Neural cell (in vitro differentiated cells): ENCODE data around the gene VIPR1. TPM values are rescaled to one million over a fixed set of nuclear protein-coding genes. Genes with fewer than 3 reads are reported as not detected.

Experiments used
- H2AFZ ChIP-seq: fragments of 200-600, 300-800 bp; sonication (generic), shearing (Covaris generic); 2 replicates; pipeline ENCODE4 v1.6.0; 2014; ENCODE audit warnings: low read depth, mild to moderate bottlenecking, antibody characterized with exemption, low read length, moderate library complexity
- H3F3A ChIP-seq: fragments of 200-600 bp; shearing (Covaris generic); 2 replicates; pipeline ENCODE4 v1.6.1; 2016; ENCODE audit warnings: mild to moderate bottlenecking, moderate library complexity, mixed read lengths, antibody characterized with exemption, low read length; ENCODE audit not compliant: insufficient read depth, poor library complexity, severe bottlenecking
- H3K27ac ChIP-seq: fragments of 200-600, 300-800 bp; sonication (generic), shearing (Covaris generic); 2 replicates; pipeline ENCODE4 v1.5.1; 2014; ENCODE audit warnings: mild to moderate bottlenecking, low read length, moderate library complexity
- H3K27me3 ChIP-seq: fragments of 300-800, 200-600 bp; sonication (generic), shearing (Covaris generic); 2 replicates; pipeline ENCODE4 v1.6.0; 2014; ENCODE audit warnings: mild to moderate bottlenecking, low read depth, low read length, moderate library complexity; ENCODE audit not compliant: insufficient read depth
- H3K36me3 ChIP-seq: fragments of 300-800, 200-600 bp; sonication (generic), shearing (Covaris generic); 2 replicates; pipeline ENCODE4 v1.5.1; 2014; ENCODE audit warnings: mild to moderate bottlenecking, antibody characterized with exemption, low read length, moderate library complexity; ENCODE audit not compliant: insufficient read depth
- H3K4me2 ChIP-seq: fragments of 300-800, 200-600 bp; sonication (generic), shearing (Covaris generic); 2 replicates; pipeline ENCODE4 v1.6.0; 2014; ENCODE audit warnings: mild to moderate bottlenecking, low read length
- H3K4me3 ChIP-seq: fragments of 300-800, 200-600 bp; sonication (generic), shearing (Covaris generic); 2 replicates; pipeline ENCODE4 v1.5.1; 2014; ENCODE audit warnings: mild to moderate bottlenecking, low read length, moderate library complexity
- H3K79me2 ChIP-seq: fragments of 200-600 bp; shearing (Covaris generic); replicated peaks from 2 replicates; pipeline ENCODE4 v1.6.0; 2014; ENCODE audit warnings: mild to moderate bottlenecking, low read length, moderate library complexity; ENCODE audit not compliant: insufficient read depth
- H3K9ac ChIP-seq: fragments of 300-800, 200-600 bp; sonication (generic), shearing (Covaris generic); 2 replicates; pipeline ENCODE4 v1.6.1; 2016; ENCODE audit warnings: mild to moderate bottlenecking, low read length, mixed read lengths
- H3K9me2 ChIP-seq: fragments of 200-600 bp; shearing (Covaris generic); 2 replicates; pipeline ENCODE4 v1.6.1; 2016; ENCODE audit warnings: mild to moderate bottlenecking, low read length, mixed read lengths; ENCODE audit not compliant: insufficient read depth
- H3K9me3 ChIP-seq: fragments of 200-600, 300-800 bp; sonication (generic), shearing (Covaris generic); 2 replicates; pipeline ENCODE4 v1.6.1; 2016; ENCODE audit warnings: mild to moderate bottlenecking, mixed run types, low read length, moderate library complexity, mixed read lengths
- H4K20me1 ChIP-seq: fragments of 200-600 bp; shearing (Covaris generic); 2 replicates; pipeline ENCODE4 v1.6.1; 2016; ENCODE audit warnings: mild to moderate bottlenecking, mixed run types; ENCODE audit not compliant: insufficient read depth
- CTCF ChIP-seq: fragments of 450-650 bp; IDR thresholded peaks from 2 replicates; pipeline ENCODE4 v1.5.1; 2014; ENCODE audit warnings: antibody characterized with exemption, mild to moderate bottlenecking, moderate library complexity; ENCODE audit not compliant: poor library complexity, severe bottlenecking
- EP300 ChIP-seq: fragments of 450-650 bp; conservative IDR thresholded peaks from 2 replicates; pipeline ENCODE4 v1.6.1; 2014; ENCODE audit warnings: antibody characterized with exemption, mild to moderate bottlenecking, moderate library complexity; ENCODE audit not compliant: poor library complexity, severe bottlenecking
- EZH2 ChIP-seq: fragments of 200-600, 300-800 bp; shearing (Covaris generic), sonication (generic); IDR thresholded peaks from 2 replicates; pipeline ENCODE4 v1.6.1; 2014; ENCODE audit warnings: antibody characterized with exemption, low read length, borderline replicate concordance, mild to moderate bottlenecking; ENCODE audit not compliant: insufficient read depth, poor library complexity, severe bottlenecking
- MXI1 ChIP-seq: fragments of 450-650 bp; conservative IDR thresholded peaks from 2 replicates; pipeline ENCODE4 v1.6.1; 2014; ENCODE audit warnings: antibody characterized with exemption, mild to moderate bottlenecking; ENCODE audit not compliant: poor library complexity, severe bottlenecking
- POLR2AphosphoS5 ChIP-seq: IDR thresholded peaks from 2 replicates; pipeline ENCODE4 v1.6.1; 2012
- RAD21 ChIP-seq: fragments of 450-650 bp; conservative IDR thresholded peaks from 2 replicates; pipeline ENCODE4 v1.6.1; 2014; ENCODE audit warnings: antibody characterized with exemption, mild to moderate bottlenecking, moderate library complexity
- REST ChIP-seq: IDR thresholded peaks from 2 replicates; pipeline ENCODE4 v1.6.1; 2012; ENCODE audit warnings: borderline replicate concordance
- SMC3 ChIP-seq: fragments of 450-650 bp; conservative IDR thresholded peaks from 2 replicates; pipeline ENCODE4 v1.6.1; 2014; ENCODE audit warnings: antibody characterized with exemption, mild to moderate bottlenecking, moderate library complexity; ENCODE audit not compliant: poor library complexity
- TAF1 ChIP-seq: IDR thresholded peaks from 2 replicates; pipeline ENCODE4 v1.6.1; 2012; ENCODE audit warnings: low read depth
- polyA plus RNA-seq: library from polyadenylated mRNA; depleted of rRNA; stranded (reverse); fragments of >200 nt; gene quantifications from 2 replicates; pipeline ENCODE4 v1.2.3, GENCODE V29; 2014

VIPR1 gene
- polyA plus RNA-seq, 1 donor from 2014 or later = 1.6 TPM

GRCh38 chr3:42507761-42508335 is 5.4 kb downstream of the VIPR1 start:
- Histone ChIP-seq H4K20me1 (no peaks in the 10 kb centered on the region), H3K36me3 (no peaks in the 10 kb centered on the region), H3K79me2 (no peaks in the 10 kb centered on the region), H3K27me3 (peaks cover 13% of the 10 kb centered on the region), H3K9me2 (no peaks in the 10 kb centered on the region), H3F3A (no peaks in the 10 kb centered on the region), H3K4me3 (no peak overlapping the region), H3K9me3 (no peaks in the 10 kb centered on the region), H3K9ac (no peak overlapping the region), H2AFZ (no peak overlapping the region), H3K27ac (no peak overlapping the region), H3K4me2 (no peak overlapping the region)
- TF ChIP-seq SMC3 (no peak), TAF1 (no peak), REST (no peak), MXI1 (no peak), EP300 (no peak), EZH2 (no peak), POLR2AphosphoS5 (no peak), CTCF (no peak), RAD21 (no peak)

GRCh38 chr3:42508562-42508961 is 6.1 kb downstream of the VIPR1 start:
- Histone ChIP-seq H3K27ac (no peak overlapping the region), H3K9me3 (no peaks in the 10 kb centered on the region), H3F3A (no peaks in the 10 kb centered on the region), H4K20me1 (no peaks in the 10 kb centered on the region), H3K79me2 (no peaks in the 10 kb centered on the region), H3K9ac (no peak overlapping the region), H3K27me3 (peaks cover 6% of the 10 kb centered on the region), H3K4me2 (no peak overlapping the region), H2AFZ (no peak overlapping the region), H3K4me3 (no peak overlapping the region), H3K9me2 (no peaks in the 10 kb centered on the region), H3K36me3 (no peaks in the 10 kb centered on the region)
- TF ChIP-seq MXI1 (no peak), RAD21 (no peak), EP300 (no peak), EZH2 (no peak), SMC3 (no peak), POLR2AphosphoS5 (no peak), CTCF (no peak), TAF1 (no peak), REST (no peak)
